ENCODE results near the gene FHIT. TPM values are rescaled to one million over a fixed set of nuclear protein-coding genes. Genes with fewer than 3 reads are reported as not detected.

Gene FHIT
- total RNA-seq, 1 donor from 2014 or later: 0.53 TPM

DNA sequence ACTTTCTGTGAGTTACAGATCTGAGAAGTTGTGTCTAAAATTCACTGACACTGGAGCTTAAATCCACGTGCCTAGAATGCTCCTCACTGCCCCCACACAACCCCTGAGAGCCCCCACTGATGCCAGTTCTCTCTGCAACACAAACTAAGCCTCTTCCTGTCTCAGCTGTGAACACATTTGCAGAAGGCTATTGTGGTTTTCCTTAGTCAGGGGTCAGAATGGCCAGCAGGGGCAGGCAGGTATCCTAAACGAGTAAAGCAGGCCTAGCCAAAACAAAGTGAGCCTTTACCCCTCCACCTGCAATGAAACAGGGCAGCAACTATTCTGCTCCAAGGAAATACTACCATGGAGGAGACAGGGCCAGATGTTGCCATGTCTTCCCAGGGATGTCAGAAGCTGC is 78.6 kb downstream of the FHIT start:
- no peak for DNase-seq (ENCODE audit: low read depth)

DNA sequence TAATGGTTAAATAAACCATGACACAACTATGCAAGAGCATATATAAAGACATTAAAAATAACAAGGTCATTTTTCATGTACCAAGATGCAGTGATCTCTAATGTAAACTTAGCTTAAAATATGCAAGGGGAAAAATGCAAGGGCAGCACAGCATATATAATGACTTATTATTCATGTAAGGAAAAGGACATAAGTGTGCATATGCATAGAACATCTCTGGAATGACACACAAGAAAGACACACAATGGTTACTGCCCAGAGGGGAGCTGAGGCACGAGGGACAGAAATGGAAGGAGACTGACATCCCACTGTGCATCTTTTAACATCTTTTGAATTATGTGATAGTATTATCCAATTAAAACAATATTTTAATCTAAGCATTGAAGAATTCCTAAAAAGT is 79.0 kb downstream of the FHIT start:
- DNase-seq (ENCODE audit: low read depth): no peak

DNA sequence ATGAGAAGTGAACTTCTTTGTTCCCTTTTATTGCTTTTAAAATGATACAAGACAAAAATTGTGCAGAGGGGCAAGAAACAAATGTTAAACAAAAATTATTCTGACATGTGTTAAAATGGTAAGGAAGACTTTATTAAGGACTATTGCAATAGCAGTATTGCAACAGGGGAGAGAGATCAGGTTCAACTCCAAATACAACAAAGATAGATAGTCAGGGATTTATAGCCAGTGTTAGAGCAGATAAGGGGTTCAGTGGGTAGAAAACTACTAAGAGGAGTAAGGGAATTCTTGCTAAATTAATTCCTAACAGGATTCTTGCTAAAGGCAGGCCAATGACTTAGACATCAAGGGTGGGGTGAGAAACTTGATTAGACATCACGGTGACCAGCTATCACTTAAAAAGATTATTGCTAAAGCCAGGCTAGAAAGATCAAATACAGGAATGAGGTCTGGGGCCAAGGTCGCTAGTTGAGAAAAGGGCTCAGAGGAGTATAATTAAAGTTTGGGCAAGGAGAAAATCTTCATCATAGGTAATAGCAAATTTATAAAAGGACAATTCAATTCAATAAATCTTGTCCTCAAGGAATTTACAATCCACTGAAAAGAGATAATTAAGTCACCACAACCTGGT is 81.5 kb downstream of the FHIT start:
- no peak for DNase-seq (ENCODE audit: low read depth)

DNA sequence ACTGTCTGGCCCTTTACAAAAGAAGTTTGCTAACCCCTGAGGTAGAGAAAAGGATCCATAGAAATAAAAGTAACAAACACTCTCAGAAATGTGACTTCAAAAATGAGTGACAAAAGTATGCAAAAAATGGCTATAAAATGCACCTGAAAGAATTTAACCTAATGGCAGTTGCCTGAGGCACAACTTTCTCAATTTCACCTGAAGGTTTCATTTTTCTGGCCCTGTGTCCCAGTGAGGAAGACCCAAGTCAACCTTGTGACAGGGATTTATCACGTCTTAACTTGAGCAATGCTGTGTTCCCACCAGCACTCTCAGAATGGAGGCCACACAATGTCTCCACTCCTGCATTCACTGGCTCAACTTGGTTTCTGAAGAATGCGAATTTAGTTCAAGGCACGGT is 83.0 kb downstream of the FHIT start:
- no peak for DNase-seq (ENCODE audit: low read depth)

DNA sequence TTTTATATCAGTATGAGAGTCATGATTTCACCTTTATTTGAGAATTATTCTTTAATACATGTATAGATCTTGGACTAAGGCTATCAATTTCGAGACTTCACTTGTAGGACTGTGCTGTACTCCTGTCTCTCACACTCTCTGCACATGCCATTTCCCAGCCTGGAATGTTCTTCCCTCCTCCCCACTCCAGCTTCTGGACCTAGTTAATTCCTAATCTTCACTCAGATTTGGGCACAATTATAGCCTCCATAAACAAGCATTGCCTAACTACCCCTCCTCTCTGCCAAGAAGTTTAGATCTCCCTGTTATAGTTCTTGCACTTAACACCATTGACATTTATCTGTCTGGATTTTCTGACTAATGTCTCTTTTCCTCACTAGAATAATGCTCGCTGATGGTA is 88.3 kb downstream of the FHIT start:
- DNase-seq (ENCODE audit: low read depth): no peak

DNA sequence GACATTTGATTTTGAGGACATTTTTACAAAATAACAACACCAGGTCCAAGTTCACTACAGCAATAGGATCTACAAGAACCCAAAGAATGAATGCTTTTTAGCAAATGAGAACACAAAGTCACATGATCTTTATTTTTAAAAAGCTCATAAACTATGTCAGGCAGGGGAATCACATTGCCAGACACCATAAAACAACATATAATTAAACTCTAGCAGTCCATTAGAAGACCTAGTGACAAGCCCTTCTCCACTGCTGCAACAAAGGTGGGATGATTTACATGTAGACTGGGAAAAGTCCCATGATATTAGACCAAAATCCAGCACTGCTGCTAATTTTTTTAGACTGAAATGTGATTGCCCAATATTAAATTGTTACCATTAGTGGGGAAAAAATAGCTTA is 92.6 kb downstream of the FHIT start:
- DNase-seq (ENCODE audit: low read depth): no peak

DNA sequence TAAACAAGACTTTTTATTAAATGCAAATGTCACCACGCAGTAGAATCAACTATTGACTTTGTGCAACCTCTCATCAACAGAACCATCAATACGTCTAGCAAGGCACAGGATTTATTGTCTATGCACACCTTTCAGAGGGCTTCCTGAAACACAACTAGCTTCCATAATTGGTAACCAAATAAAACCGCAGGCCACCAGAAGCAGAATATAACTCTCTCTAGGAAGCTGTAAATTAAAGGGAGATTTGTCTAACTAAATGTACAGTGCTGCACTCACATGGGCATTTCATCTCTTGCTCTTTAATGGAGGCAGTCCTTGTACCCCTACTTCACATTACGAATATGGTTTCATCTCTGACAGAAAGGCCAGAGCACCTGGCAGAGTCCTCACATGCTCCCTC is 93.0 kb downstream of the FHIT start:
- DNase-seq (ENCODE audit: low read depth): no peak

DNA sequence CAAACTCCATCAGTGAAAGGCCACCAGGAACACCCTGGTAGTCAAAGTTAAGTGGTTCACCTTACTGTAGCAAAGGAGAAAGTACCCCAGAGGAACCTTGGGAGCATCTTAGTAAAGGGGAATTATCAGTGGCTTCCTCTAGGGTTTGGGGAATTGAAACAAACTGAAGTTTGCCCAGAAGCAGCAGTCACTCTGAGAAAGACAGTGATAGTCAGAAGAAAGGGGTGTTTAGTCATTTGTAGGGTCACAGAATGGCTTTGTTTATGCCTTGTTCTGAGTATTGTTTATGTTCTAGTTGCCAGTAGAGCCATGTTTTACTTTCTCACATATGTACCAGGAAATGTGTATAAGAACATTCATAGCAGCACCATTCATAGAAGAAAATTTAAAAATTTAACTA is 93.8 kb downstream of the FHIT start:
- no peak for DNase-seq (ENCODE audit: low read depth)

DNA sequence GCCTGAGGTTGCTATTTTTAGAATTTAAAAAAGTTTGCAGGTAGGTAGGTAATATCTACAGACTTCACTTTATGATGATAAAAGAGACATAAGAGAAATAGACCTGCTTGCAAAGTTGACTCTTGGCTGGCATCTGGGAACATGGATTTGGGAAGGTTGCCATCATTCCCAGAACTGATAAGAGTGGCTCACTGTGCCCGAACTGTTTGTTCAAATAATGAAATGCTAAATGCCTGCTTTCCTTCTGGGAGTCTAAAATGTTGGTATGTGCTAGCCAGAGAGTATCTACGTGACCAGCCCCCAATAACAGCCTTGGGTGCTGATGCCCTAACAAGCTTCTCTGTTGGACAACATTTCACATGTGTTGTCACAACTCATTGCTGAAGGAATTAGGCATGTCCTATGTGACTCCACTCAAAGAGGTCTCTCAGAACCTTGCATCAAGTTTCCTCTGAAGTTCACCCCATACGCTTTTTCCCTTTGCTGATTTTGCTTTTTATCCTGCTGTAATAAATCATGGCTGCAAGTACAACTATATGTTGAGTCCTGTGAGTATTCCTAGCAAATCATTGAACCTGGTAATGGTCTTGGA is 95.5 kb downstream of the FHIT start:
- no peak for DNase-seq (ENCODE audit: low read depth)

DNA sequence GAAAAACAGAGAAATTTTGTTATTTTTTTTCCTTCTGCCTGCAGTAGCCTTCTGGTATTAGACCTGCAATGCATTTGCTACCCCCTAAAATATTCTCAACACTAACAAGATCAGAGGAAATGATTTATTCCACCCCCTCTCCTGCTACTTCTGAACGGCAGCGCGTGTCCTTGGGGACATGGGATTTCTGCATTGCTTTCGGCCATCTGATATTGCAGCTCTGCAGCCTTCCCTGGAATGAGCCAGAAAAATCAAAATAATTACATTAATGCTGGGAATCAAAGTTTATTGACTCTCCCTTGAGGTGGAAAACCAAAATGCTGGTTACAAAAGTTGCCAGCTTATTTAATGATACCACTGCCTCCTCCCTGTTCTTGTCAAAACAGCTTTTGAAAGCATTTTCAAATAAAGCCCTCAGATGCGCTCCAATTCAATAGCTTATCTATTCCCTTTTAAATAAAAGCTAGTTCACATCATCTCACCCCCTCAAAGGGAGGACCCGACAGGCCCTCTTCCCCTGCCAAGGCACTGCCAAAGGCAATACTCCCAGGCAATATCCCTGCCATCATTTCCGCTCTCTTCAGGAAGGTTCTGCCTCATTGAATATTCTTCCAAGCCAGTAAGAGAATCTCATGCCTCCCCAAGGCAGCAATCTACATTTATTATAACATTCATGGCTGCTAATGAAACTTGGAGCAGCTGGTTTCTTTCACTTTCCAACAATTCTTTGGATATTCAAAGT is 96.6 kb downstream of the FHIT start:
- DNase-seq (ENCODE audit: low read depth): no peak

DNA sequence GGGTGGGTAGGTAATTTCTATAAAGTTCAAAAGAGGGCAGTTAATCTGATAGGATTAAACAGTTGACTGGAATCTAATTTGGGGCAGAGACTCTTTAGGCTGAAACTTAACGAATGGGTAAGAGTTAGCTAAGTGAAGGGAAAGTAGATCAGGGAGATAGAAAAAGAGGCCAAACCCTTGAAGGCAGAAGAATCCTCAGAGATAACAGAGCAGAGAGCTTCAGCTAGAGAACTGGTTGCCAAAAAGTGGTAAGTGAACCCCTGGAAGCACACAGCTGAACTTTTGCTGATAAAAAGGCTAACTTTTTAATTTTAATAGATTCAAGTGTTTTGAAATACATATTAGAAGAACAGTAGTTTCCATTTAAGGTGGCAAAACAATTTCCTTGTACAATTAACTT is 99.2 kb downstream of the FHIT start:
- no peak for DNase-seq (ENCODE audit: low read depth)

DNA sequence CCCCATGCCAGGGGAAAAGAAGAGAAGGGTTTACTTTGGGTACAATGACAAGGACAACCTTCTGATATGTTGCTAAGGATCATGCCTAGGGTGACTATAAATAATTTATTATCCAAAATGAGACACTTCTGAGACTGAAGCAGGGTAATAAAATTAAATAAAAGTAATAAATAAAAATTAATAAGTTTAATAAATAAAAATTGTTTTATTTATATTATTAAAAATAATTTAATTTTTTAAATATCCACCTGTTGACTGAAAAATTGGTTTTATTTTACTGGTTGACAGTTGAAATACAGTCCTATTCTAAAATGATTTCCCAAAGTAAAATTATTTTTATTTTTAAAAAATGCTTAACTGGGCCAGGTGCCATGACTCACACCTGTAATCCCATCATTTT is 102.0 kb downstream of the FHIT start:
- DNase-seq (ENCODE audit: low read depth): no peak

DNA sequence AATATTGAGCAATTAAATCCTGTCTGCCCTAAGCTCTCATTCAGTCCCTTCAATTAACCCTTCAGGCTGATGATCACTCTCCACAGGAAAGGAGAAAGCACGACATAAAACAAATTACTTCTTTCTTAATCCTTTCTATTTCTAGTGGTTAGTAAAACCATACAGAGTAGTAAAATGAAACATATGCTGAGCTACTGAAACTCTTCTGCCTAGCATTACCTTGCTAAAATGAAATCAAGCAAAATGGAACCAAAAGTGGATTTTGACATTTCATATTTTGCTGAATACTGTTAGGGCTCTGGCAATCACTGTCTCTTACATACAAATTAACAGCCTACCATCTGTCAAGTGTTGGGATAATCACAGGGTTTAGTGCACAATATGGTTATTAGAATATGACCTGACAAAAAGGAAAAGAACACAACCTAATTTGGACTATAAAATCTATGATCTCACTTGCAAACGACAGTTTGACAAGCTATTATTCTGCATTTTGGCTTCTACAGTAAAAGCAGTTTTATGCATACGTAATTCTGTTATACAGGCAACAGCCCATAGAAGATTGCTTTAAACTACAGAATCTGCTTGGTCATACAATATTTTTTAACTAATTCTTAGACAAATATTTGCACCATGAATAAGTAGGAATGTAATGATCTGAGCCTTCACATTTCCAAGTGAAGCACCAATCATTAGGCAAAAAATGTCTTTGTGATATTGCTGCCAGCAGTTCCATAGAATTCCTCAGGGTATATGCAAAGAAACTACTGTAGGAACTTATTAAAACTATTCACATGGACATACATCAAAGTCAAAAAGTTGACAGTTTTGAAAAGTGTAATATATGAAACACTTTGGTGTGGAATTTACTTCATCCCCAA is 105.0 kb downstream of the FHIT start:
- DNase-seq (ENCODE audit: low read depth): no peak

DNA sequence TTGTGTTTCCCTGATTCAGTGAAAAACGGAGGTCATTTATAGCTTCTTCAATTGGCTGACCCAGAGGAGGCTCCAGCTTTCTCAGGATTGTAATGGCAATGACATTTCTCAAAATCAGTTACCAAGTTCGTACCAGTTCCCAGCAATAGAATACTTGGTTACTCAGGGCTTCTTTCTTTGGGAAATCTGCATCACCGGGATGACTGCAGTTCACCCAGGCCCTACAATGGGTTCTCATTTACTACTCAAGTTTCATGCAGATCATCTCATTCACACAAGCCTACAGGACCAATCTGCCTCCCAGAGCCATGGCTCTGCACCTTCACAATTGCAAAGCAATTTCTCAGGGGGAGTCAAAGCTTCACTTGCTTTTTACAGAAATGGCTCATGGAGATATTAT is 109.6 kb downstream of the FHIT start:
- DNase-seq (ENCODE audit: low read depth): no peak

DNA sequence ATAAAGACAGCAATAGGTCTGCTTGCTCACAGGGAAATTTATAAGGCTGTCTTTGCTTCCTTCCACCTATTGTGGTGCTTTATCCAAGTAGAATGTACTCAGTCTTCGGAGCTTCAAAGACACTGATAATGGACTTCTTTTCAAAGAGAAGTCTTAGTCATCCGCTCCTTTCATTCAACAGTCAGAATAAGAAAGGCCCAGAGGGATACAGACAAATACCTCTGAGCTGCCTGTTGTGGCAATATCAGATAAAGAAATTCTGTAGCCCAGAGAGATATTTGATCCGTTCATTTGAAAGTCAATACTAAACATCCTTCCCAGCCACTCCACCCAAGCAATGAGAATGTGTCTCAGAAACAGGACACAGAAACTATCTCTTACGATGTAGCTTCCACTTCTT is 110.0 kb downstream of the FHIT start:
- DNase-seq (ENCODE audit: low read depth): no peak

DNA sequence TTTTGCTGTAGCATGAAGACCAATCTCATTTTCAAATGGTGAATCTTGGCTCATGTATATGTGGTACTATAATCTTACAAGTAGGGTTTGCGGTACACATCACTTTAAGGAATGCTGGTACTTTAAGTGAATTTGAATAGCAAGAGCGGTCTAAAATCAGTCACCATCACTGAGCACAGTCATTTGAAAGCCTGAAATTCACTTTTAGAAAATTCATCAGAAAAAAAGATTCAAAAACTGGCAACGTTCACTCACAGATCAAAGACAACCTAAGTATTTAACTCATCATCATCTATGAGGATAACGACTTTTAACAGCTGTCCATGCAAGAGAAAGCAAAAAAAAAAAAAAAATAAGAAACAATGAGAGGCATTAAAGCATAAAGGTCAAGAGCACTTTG is 111.6 kb downstream of the FHIT start:
- no peak for DNase-seq (ENCODE audit: low read depth)

DNA sequence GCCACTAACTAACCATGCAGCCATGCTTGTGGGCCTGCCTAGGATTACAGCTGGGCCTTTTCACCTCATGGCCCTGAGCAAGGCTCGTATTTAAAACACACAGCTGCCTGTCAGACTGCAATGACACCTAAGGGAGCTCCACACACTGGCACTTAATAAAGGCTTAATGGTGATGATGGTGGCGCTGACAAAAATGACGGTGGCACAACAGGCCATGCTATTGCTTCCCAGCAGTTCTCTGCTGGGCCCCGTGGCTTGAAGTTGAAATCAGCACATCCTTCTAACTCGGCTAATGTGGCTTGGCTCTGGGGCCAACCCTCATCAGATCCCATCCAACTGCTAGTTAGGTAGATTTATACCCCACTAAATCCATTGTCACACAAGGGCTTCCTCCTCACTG is 112.9 kb downstream of the FHIT start:
- DNase-seq (ENCODE audit: low read depth): no peak

DNA sequence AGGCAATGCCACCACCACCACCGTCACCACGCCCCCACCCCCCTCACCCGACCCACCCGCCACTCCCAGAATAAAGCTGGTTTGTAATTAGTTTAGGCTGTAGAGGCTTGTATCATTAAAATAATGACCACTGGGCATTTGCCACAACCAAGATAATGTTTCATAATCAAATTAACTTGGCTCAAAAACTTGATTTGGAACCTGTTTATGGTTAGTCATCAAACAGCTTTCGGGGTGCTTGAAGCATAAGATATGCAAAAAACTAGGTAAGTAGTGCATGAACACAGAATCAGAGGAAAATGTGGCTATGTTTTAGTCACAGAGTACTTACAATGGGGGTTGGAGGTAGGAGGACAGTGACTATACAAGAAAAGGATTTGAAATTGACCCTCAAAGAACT is 115.1 kb downstream of the FHIT start:
- no peak for DNase-seq (ENCODE audit: low read depth)

DNA sequence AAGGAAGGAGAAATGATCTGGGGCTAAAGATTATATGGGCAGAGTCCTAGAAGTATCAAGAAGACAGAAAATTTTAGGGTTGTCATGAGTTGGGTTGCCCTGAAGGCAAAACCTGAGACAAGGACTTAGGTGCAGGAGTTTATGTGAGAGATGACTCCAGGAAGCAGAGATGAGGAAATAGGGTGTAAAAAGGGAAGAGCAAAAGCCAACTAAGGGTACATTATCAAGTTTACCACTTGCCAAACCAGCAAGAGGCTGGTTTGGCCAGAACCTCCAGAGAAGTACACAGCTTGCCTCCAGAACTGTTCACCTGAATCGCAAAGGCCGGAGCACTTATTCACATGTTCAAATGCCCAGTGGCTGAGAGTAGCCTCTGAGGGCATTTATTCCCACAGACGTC is 116.7 kb downstream of the FHIT start:
- DNase-seq (ENCODE audit: low read depth): no peak

DNA sequence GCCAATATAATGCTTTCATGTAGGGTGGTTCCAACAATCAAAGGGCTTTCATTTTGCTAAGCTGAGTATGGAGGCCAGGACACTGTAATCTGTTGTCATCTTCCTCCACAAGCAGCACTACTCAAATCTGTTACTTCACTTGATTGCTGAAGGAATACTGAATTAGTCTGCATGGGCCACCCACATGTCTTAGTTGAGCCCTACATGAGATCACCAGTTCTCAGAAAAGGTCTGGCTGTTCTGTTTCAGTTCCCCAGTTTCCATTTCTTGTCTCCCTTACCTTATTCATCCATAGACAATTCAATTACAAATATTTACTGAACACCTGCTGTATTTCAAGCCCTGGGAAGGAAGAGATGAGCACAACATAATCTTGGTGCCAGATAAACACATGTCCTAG is 119.2 kb downstream of the FHIT start:
- no peak for DNase-seq (ENCODE audit: low read depth)

DNA sequence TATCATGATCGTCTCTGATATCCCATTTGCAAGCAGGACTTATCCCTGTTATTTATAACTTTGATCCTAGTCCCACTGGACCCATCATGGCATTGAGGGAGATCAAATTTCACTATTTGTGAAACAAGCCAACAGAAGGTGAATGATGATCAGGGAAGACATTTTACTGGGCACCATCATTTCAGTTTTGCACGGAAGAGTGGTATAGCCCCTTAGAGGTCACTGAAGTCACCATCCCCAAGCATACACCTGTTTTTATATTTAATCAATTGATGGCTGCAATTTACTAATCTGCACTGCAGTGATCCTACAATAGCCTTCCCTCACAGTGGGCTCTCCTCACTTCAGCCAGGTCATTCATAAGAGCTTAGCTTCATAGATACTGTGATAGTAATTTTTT is 132.4 kb downstream of the FHIT start:
- DNase-seq (ENCODE audit: low read depth): no peak

Measured in myocyte (in vitro differentiated cells).